K562 (cell line): ENCODE results near the gene RNF168. TPM values are rescaled to one million over a fixed set of nuclear protein-coding genes. Genes with fewer than 3 reads are reported as not detected.
"Not testable (repeated sequence)": the region's sequence is repeated elsewhere in the genome, so short reads cannot be mapped to it uniquely, and the experiment has no call there.

Experiments
- ATAC-seq: fragments of 200-7000 bp; cut with Tn5 transposase; 3 replicates; pipeline ENCODE4 v1.9.1; 2020; ENCODE audit warnings: moderate library complexity
- BruUV-seq: library from RNA; stranded (reverse); fragments of 400-500 nt; replicated peaks from 2 replicates; lab custom pipeline; 2021; lab: Mats Ljungman, UMichigan
- CTCF ChIA-PET: fragments of 300-600 bp; formaldehyde crosslinking; extraction: SDS; loops from one replicate; lab custom pipeline; 2021; ENCODE audit warnings: low intra/inter-chr PET ratio; lab: Yijun Ruan, JAX
- POLR2A ChIA-PET: fragments of 300-600, 350-650 bp; sonication (Branson Sonifier 250); formaldehyde crosslinking; extraction: SDS; loops from one replicate; lab custom pipeline; 2021; ENCODE audit warnings: antibody characterized with exemption, inconsistent platforms; lab: Yijun Ruan, JAX
- DNase-seq, 4 experiments: peaks; one replicate each; pipeline versions ENCODE4 v3.0.0 to v3.0.0-alpha.2; 2011 to 2018; ENCODE audit warnings: low spot score in 3 of 4, mixed read lengths in 3 of 4; ENCODE audit errors: extremely low read depth in 1 of 4
- FAIRE-seq: peaks from 2 replicates; lab custom pipeline; 2011; peaks lifted over from hg19 to GRCh38; lab: Jason Lieb, UNC
- H2AFZ ChIP-seq: 2 replicates; pipeline ENCODE4 v1.6.0; 2011; ENCODE audit warnings: low read depth, low read length, control low read depth, inconsistent platforms
- H3K27ac ChIP-seq: fragments of 200-600 bp; 3 replicates; pipeline ENCODE4 v1.8.0; 2011; ENCODE audit warnings: low read depth, mild to moderate bottlenecking, control low read depth, inconsistent platforms, low read length, moderate library complexity, mixed read lengths; ENCODE audit errors: extremely low read depth
- H3K27me3 ChIP-seq, 2 experiments: fragments of 300-600 bp in 1 of 2; 2 replicates in 1 of 2; 3 replicates in 1 of 2; pipeline versions ENCODE4 v1.6.0 to v1.8.0; 2011; ENCODE audit warnings: inconsistent platforms in 2 of 2, low read length in 2 of 2, mild to moderate bottlenecking in 1 of 2, mixed read lengths in 1 of 2, moderate library complexity in 1 of 2; ENCODE audit not compliant: control insufficient read depth in 2 of 2, insufficient read depth in 2 of 2
- H3K36me3 ChIP-seq: fragments of 300-600 bp; 3 replicates; pipeline ENCODE4 v1.8.0; 2011; ENCODE audit warnings: mild to moderate bottlenecking, low read length, inconsistent platforms; ENCODE audit not compliant: control insufficient read depth, insufficient read depth
- H3K4me1 ChIP-seq, 2 experiments: fragments of 200-600 bp in 1 of 2; replicated peaks in 1 of 2; 2 replicates in 1 of 2; 3 replicates in 1 of 2; pipeline versions ENCODE4 v1.5.1 to v1.8.0; 2011; ENCODE audit warnings: inconsistent platforms in 2 of 2, low read length in 2 of 2, mild to moderate bottlenecking in 1 of 2, mixed read lengths in 1 of 2, moderate library complexity in 1 of 2; ENCODE audit not compliant: control insufficient read depth in 2 of 2, insufficient read depth in 2 of 2
- H3K4me2 ChIP-seq: 2 replicates; pipeline ENCODE4 v1.6.1; 2011; ENCODE audit warnings: low read length, control low read depth, inconsistent platforms, mixed read lengths; ENCODE audit not compliant: insufficient read depth
- H3K4me3 ChIP-seq: fragments of 200-600 bp; sonication (generic), shearing (Covaris generic); 2 replicates; pipeline ENCODE4 v1.5.1; 2016; ENCODE audit warnings: control low read depth, inconsistent platforms
- H3K79me2 ChIP-seq: fragments of 200-600 bp; 3 replicates; pipeline ENCODE4 v1.8.0; 2011; ENCODE audit warnings: low read length, inconsistent platforms; ENCODE audit not compliant: control insufficient read depth, insufficient read depth
- H3K9ac ChIP-seq, 2 experiments: 2 replicates each; pipeline versions ENCODE4 v1.6.0 to v1.6.1; 2011; ENCODE audit warnings: low read depth in 2 of 2, low read length in 2 of 2, control low read depth in 1 of 2, inconsistent platforms in 1 of 2, mild to moderate bottlenecking in 1 of 2, mixed read lengths in 1 of 2; ENCODE audit not compliant: insufficient read depth in 1 of 2
- H3K9me1 ChIP-seq: one replicate; pipeline ENCODE4 v1.6.0; 2011; ENCODE audit warnings: inconsistent platforms, mild to moderate bottlenecking, low read length, moderate library complexity; ENCODE audit not compliant: control insufficient read depth, insufficient read depth
- H3K9me3 ChIP-seq: replicated peaks from 2 replicates; pipeline ENCODE4 v1.5.1; 2011; ENCODE audit warnings: low read depth, low read length, inconsistent platforms; ENCODE audit not compliant: control insufficient read depth, insufficient read depth
- H4K20me1 ChIP-seq: replicated peaks from 2 replicates; pipeline ENCODE4 v1.6.1; 2011; ENCODE audit warnings: low read length, inconsistent platforms, mixed read lengths; ENCODE audit not compliant: control insufficient read depth, insufficient read depth
- CTCF ChIP-seq, 3 experiments: IDR thresholded peaks in 2 of 3; conservative IDR thresholded peaks in 1 of 3; 2 replicates each; pipeline ENCODE4 v1.5.1; 2011 to 2012; ENCODE audit warnings: low read length in 3 of 3, mild to moderate bottlenecking in 3 of 3, control low read depth in 2 of 3, improper control_type of control experiment in 1 of 3, inconsistent platforms in 1 of 3, low read depth in 1 of 3, mixed read lengths in 1 of 3, moderate library complexity in 1 of 3; ENCODE audit not compliant: insufficient read depth in 2 of 3
- DACH1 ChIP-seq: fragments of 450-650 bp; IDR thresholded peaks from 2 replicates; pipeline ENCODE4 v1.6.1; 2018; ENCODE audit not compliant: partially characterized antibody
- FOXP1 ChIP-seq: sonication (generic); formaldehyde crosslinking; IDR thresholded peaks from 2 replicates; pipeline ENCODE4 v1.8.0; 2022; ENCODE audit warnings: mild to moderate bottlenecking, missing genetic modification reagents
- MITF ChIP-seq: IDR thresholded peaks from 2 replicates; pipeline ENCODE4 v1.6.1; 2014; ENCODE audit warnings: antibody characterized with exemption
- TBL1XR1 ChIP-seq, 2 experiments: IDR thresholded peaks; 2 replicates each; pipeline ENCODE4 v1.6.1; 2012; ENCODE audit warnings: improper control_type of control experiment in 2 of 2, low read length in 2 of 2, mild to moderate bottlenecking in 1 of 2
- ZBTB33 ChIP-seq: sonication (generic); formaldehyde crosslinking; IDR thresholded peaks from 2 replicates; pipeline ENCODE4 v1.8.1; 2023; ENCODE audit warnings: mild to moderate bottlenecking, missing genetic modification reagents
- ZFP1 ChIP-seq: fragments of 450-650 bp; formaldehyde crosslinking; IDR thresholded peaks from 2 replicates; pipeline ENCODE4 v1.4.0; 2020; ENCODE audit warnings: mild to moderate bottlenecking, mixed read lengths
- ZNF232 ChIP-seq: sonication (generic); formaldehyde crosslinking; IDR thresholded peaks from 2 replicates; pipeline ENCODE4 v1.8.0; 2022; ENCODE audit warnings: mild to moderate bottlenecking, missing genetic modification reagents
- ZNF507 ChIP-seq: conservative IDR thresholded peaks from 2 replicates; pipeline ENCODE4 v1.6.1; 2017; ENCODE audit warnings: missing genetic modification characterization, missing compliant biosample characterization
- WGBS: fragments of 100-300 bp; shearing (Covaris generic); methylation state at CpG from one replicate; pipeline ENCODE4 v1.1.6; 2016; ENCODE audit warnings: low coverage, mixed read lengths; ENCODE audit not compliant: insufficient coverage; ENCODE audit errors: missing lambda C conversion rate; 5-methylcytosine and 5-hydroxymethylcytosine counted together
- in situ Hi-C: fragments of 300-500 bp; cut with MboI; formaldehyde crosslinking; loops from 4 replicates; pipeline ENCODE4 v1.15.0; 2018; ENCODE audit warnings: inconsistent platforms, mixed read lengths
- intact Hi-C: fragments of 100-400 bp; cut with micrococcal nuclease; formaldehyde crosslinking; loops from 2 replicates; pipeline ENCODE4 v1.14.2; 2022
- polyA plus RNA-seq, 8 experiments: library from polyadenylated mRNA; depleted of rRNA in 4 of 8; stranded (reverse) in 5 of 8; unstranded in 3 of 8; fragments of >200 nt; fragmentation: Nextera tagmentation in 2 of 8; fragmentation: Illumina TruSeq in 1 of 8; extraction: Ambion mirVana in 2 of 8; extraction: Trizol in 1 of 8; gene quantifications; 2 replicates each; pipeline versions ENCODE4 v1.2.1 to v1.2.3, GENCODE V29; 2011 to 2014; ENCODE audit warnings: inconsistent platforms in 1 of 8, missing spikeins in 1 of 8
- total RNA-seq, 7 experiments: library from RNA; depleted of rRNA in 6 of 7; stranded (reverse); fragments of >200 nt in 6 of 7; fragmentation: Illumina TruSeq in 2 of 7; extraction: Trizol in 2 of 7; gene quantifications; 2 replicates each; pipeline versions ENCODE4 v1.2.1 to v1.2.3, GENCODE V29; 2011 to 2021; ENCODE audit warnings: low replicate concordance in 1 of 7

The RNF168 gene
- total and polyA plus RNA-seq, 9 of the 15 experiments (the other 6 are each of a cell fraction or from before 2014, with no cell fraction given), result 6.0 to 32.1 (median 16.6) TPM

GRCh38 chr3:196423044-196423781 lies 80.4 kb downstream of the RNF168 start (continued):
- TF ChIP-seq CTCF (IDR thresholded peaks at IDR 0.05 in 2 of 3, conservative IDR thresholded peaks at IDR 0.05 in 1 of 3; ENCODE audit: insufficient read depth in 2 of 3, low read depth in 1 of 3, low read length in 3 of 3) (0 out of 6 replicates have a peak, but pooled peaks of 1 of the 3 experiments have one; percentile 5), TBL1XR1 (IDR thresholded peaks at IDR 0.05; ENCODE audit: low read length in 2 of 2) (no peak), DACH1 (no peak), ZFP1 (CRISPR knock-in tag) (no peak), FOXP1 (CRISPR knock-in tag) (no peak), ZNF507 (tag) (no peak), MITF (no peak), ZBTB33 (CRISPR knock-in tag) (peak; percentile 91), ZNF232 (CRISPR knock-in tag) (no peak)

GRCh38 chr3:196421668-196422067 lies 81.9 kb downstream of the RNF168 start:
- in situ Hi-C loops, H3K27ac ChIP-seq, intact Hi-C loops, H3K27me3 ChIP-seq, H2AFZ ChIP-seq, H3K4me2 ChIP-seq, H3K36me3 ChIP-seq, DNase-seq, BruUV-seq, ATAC-seq, H3K9me3 ChIP-seq, CTCF ChIA-PET, H3K9ac ChIP-seq, H3K4me3 ChIP-seq, H3K9me1 ChIP-seq, FAIRE-seq: not testable (repeated sequence)
- POLR2A ChIA-PET, result interaction anchor here (0.7 to 0.9 kb wide), 2 partner anchors 10 to 51 kb away, joined by 3 read pairs; no protein-coding TSS in a partner anchor
- H3K4me1 ChIP-seq, result peaks cover 13 to 14% of the 10 kb centered on the region in 2 experiments; a peak in 3 of 5 replicates
- peaks cover 14% of the 10 kb centered on the region for H4K20me1 ChIP-seq
- peaks cover 88% of the 10 kb centered on the region for H3K79me2 ChIP-seq
- 93% methylated on average over 5 of the region's 5 CpGs for WGBS
